A549 (cell line): Measurements from ENCODE around the gene ADGRF4. TPM values are rescaled to one million over a fixed set of nuclear protein-coding genes. Genes with fewer than 3 reads are reported as not detected.

Experiments used
- ATAC-seq, 2 experiments: fragments of 200-7000 bp in 1 of 2; fragments of >200 bp in 1 of 2; cut with Nextera tagmentation in 1 of 2; cut with Tn5 transposase in 1 of 2; 3 replicates each; pipeline versions ENCODE4 v1.8.0 to v1.9.1; 2018 to 2020; ENCODE audit warnings: mild to moderate bottlenecking in 1 of 2, moderate library complexity in 1 of 2
- CTCF ChIA-PET: fragments of 300-600 bp; sonication (Branson Sonifier 250); formaldehyde crosslinking; extraction: SDS; loops from one replicate; lab custom pipeline; 2021; ENCODE audit warnings: antibody characterized with exemption, inconsistent platforms; lab: Yijun Ruan, JAX
- POLR2A ChIA-PET: fragments of 350-600 bp; formaldehyde crosslinking; extraction: SDS; loops from one replicate; lab custom pipeline; 2021; ENCODE audit warnings: antibody characterized with exemption, inconsistent platforms; lab: Yijun Ruan, JAX
- DNase-seq, 2 experiments: peaks; one replicate each; pipeline versions ENCODE4 v3.0.0 to v3.0.0-alpha.2; 2011 to 2016; ENCODE audit warnings: low read depth in 1 of 2, low spot score in 1 of 2
- FAIRE-seq: peaks from 2 replicates; lab custom pipeline; 2011; peaks lifted over from hg19 to GRCh38; lab: Jason Lieb, UNC
- H3K27ac ChIP-seq, 2 experiments: fragments of >200 bp; sonication (Bioruptor Twin); formaldehyde crosslinking; 3 replicates each; pipeline ENCODE4 v1.5.1; 2016 to 2017
- H3K4me1 ChIP-seq: fragments of >200 bp; sonication (Bioruptor Twin); formaldehyde crosslinking; 3 replicates; pipeline ENCODE4 v1.6.1; 2016
- H3K4me2 ChIP-seq: fragments of >200 bp; sonication (Bioruptor Twin); formaldehyde crosslinking; 3 replicates; pipeline ENCODE4 v1.6.1; 2016
- H3K4me3 ChIP-seq: fragments of >200 bp; sonication (Bioruptor Twin); formaldehyde crosslinking; 3 replicates; pipeline ENCODE4 v1.5.1; 2016
- H3K9me3 ChIP-seq: fragments of >200 bp; sonication (Bioruptor Twin); formaldehyde crosslinking; 3 replicates; pipeline ENCODE4 v1.6.1; 2016
- CBX2 ChIP-seq: fragments of 200-600 bp; sonication (generic); IDR thresholded peaks from 2 replicates; pipeline ENCODE4 v1.6.1; 2016; ENCODE audit warnings: low read depth, mild to moderate bottlenecking, borderline replicate concordance
- CBX8 ChIP-seq: fragments of 200-600 bp; sonication (generic); IDR thresholded peaks from 2 replicates; pipeline ENCODE4 v1.6.1; 2016
- EP300 ChIP-seq, 2 experiments: fragments of >200 bp; sonication (Bioruptor Twin); formaldehyde crosslinking; IDR thresholded peaks; 2 replicates in 1 of 2; 3 replicates in 1 of 2; pipeline ENCODE4 v1.6.1; 2016 to 2017
- FOXS1 ChIP-seq: fragments of 250-450 bp; sonication (Bioruptor Pico); IDR thresholded peaks from 2 replicates; pipeline ENCODE4 v1.5.0; 2020; ENCODE audit warnings: mild to moderate bottlenecking, moderate library complexity
- GATA3 ChIP-seq: IDR thresholded peaks from 2 replicates; pipeline ENCODE4 v1.6.1; 2012; ENCODE audit warnings: borderline replicate concordance
- HOXA7 ChIP-seq: fragments of 250-450 bp; sonication (Bioruptor Pico); IDR thresholded peaks from 2 replicates; pipeline ENCODE4 v1.5.0; 2020; ENCODE audit warnings: mild to moderate bottlenecking, moderate library complexity
- MAFK ChIP-seq: fragments of 450-650 bp; IDR thresholded peaks from 2 replicates; pipeline ENCODE4 v1.6.1; 2014; ENCODE audit not compliant: partially characterized antibody
- MYC ChIP-seq: IDR thresholded peaks from 2 replicates; pipeline ENCODE4 v1.6.1; 2012; ENCODE audit warnings: mild to moderate bottlenecking, inconsistent platforms, low read length, improper control_type of control experiment, borderline replicate concordance
- NFE2L2 ChIP-seq: fragments of 150-350 bp; conservative IDR thresholded peaks from 2 replicates; pipeline ENCODE4 v1.6.1; 2014; ENCODE audit warnings: low read length
- NPAS2 ChIP-seq: fragments of 250-450 bp; sonication (Bioruptor Pico); IDR thresholded peaks from 2 replicates; pipeline ENCODE4 v1.8.0; 2022; ENCODE audit warnings: mild to moderate bottlenecking, moderate library complexity, borderline replicate concordance
- PHF8 ChIP-seq: fragments of 200-600 bp; sonication (generic); IDR thresholded peaks from 2 replicates; pipeline ENCODE4 v1.6.1; 2016; ENCODE audit warnings: low read depth, mild to moderate bottlenecking, antibody characterized with exemption, moderate library complexity, borderline replicate concordance
- RARB ChIP-seq: fragments of 250-450 bp; sonication (Bioruptor Pico); IDR thresholded peaks from 2 replicates; pipeline ENCODE4 v1.8.0; 2021; ENCODE audit warnings: mild to moderate bottlenecking, moderate library complexity
- RFX5 ChIP-seq: fragments of 450-650 bp; IDR thresholded peaks from 2 replicates; pipeline ENCODE4 v1.7.1; 2014; ENCODE audit warnings: antibody characterized with exemption, mild to moderate bottlenecking, moderate library complexity
- RNF2 ChIP-seq: fragments of 200-600 bp; sonication (generic); IDR thresholded peaks from 2 replicates; pipeline ENCODE4 v1.6.1; 2016; ENCODE audit warnings: low read depth, mild to moderate bottlenecking, antibody characterized with exemption, moderate library complexity, borderline replicate concordance
- TFCP2L1 ChIP-seq: fragments of 250-450 bp; sonication (Bioruptor Pico); IDR thresholded peaks from 2 replicates; pipeline ENCODE4 v1.5.0; 2021; ENCODE audit warnings: mild to moderate bottlenecking
- ZFP36 ChIP-seq: fragments of 450-650 bp; IDR thresholded peaks from 2 replicates; pipeline ENCODE4 v1.6.1; 2014; ENCODE audit warnings: borderline replicate concordance; ENCODE audit not compliant: partially characterized antibody
- WGBS: methylation state at CpG from one replicate; pipeline ENCODE4 v1.1.6; 2017; ENCODE audit errors: missing lambda C conversion rate; 5-methylcytosine and 5-hydroxymethylcytosine counted together
- polyA plus RNA-seq, 4 experiments: library from polyadenylated mRNA; depleted of rRNA in 3 of 4; stranded (reverse); fragments of >200 nt; fragmentation: RNase III in 1 of 4; extraction: RNeasy Plus Mini Kit Qiagen cat#74134 plus additional on column Dnase treatment in 1 of 4; gene quantifications; 2 replicates in 3 of 4; 3 replicates in 1 of 4; pipeline ENCODE4 v1.2.3, GENCODE V29; 2011 to 2017
- TF ChIP-seq, protein P1 (sequence below): fragments of >200 bp; sonication (Bioruptor Twin); formaldehyde crosslinking; IDR thresholded peaks from 3 replicates; pipeline ENCODE4 v1.5.1; 2016
- TF ChIP-seq, protein P2 (sequence below): fragments of 200-600 bp; sonication (generic); IDR thresholded peaks from 2 replicates; pipeline ENCODE4 v1.6.1; 2016; ENCODE audit warnings: antibody characterized with exemption, mild to moderate bottlenecking, moderate library complexity
- TF ChIP-seq, protein P3 (sequence below): fragments of 250-450 bp; sonication (Bioruptor Pico); IDR thresholded peaks from 2 replicates; pipeline ENCODE4 v1.5.0; 2021; ENCODE audit warnings: mild to moderate bottlenecking, moderate library complexity, borderline replicate concordance

ADGRF4 gene
- polyA plus RNA-seq, 2 of the 4 experiments (the other 2 are of a cell fraction): 5.8 to 9.2 TPM

DNA sequence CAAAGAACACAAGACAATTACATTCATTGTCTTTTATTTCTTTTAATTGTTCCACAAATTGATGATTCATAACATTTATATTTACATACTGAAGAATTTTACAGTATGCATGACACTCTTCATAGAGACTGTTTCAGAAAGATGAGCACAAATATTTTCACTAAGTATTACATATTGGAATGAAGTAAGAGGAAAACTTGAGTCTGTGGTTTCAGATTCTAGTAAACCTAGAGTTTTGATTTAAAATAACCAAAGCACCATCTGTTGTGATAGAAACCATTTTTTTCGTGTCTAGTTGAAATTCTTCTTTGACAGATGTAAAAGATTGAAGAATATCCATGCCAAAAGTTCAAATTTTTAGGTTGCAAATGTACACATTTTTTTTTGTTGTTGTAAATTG lies 51.4 kb downstream of the ADGRF4 start:
- DNase-seq: no peak
- Histone ChIP-seq H3K4me3 (no peak overlapping the region), H3K4me1 (no peaks in the 10 kb centered on the region), H3K27ac (no peak overlapping the region), H3K4me2 (no peak overlapping the region), H3K9me3 (no peaks in the 10 kb centered on the region)
- 10% methylated on average over 1 of the region's 1 CpG for WGBS
- ATAC-seq: no peak
- POLR2A ChIA-PET: no interaction called here
- no peak for FAIRE-seq
- CTCF ChIA-PET: interaction anchor here (1.7 to 1.9 kb wide), 2 partner anchors 31 to 336 kb away, joined by 3 to 8 read pairs; no protein-coding TSS in a partner anchor
- TF ChIP-seq TFCP2L1 (CRISPR knock-in tag): no peak
- no peak for TF ChIP-seq GATA3

DNA sequence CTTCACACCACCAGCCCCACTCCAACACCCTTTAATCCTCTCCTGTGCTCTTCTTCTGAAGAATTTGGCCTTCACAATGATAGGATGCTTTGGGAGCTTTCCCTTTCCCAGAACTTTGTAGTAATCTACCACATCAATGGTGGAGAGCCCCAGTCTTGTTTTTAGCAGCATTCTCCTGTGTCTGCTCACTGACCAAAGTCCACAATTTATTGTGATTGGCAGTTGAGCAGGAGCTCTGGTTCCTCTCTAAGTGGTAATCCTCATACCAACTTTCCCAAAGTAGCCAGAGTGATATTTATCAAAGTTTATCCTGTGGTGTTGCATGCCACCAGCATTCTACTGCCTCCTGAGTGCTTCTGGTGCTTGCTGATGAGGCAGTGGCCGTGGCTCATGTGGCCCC lies 54.4 kb downstream of the ADGRF4 start:
- FAIRE-seq: no peak
- H3K4me1 ChIP-seq: no peaks in the 10 kb centered on the region

More for the DNA sequence above, 54.4 kb downstream of the ADGRF4 start:
- CTCF ChIA-PET: interaction anchor here (1.0 to 1.6 kb wide), 4 partner anchors 8 to 122 kb away, joined by 3 to 4 read pairs (median 3); no protein-coding TSS in a partner anchor
- TF ChIP-seq RNF2: no peak
- no peak for TF ChIP-seq GATA3
- TF ChIP-seq PHF8: no peak
- no peak for TF ChIP-seq CBX8
- TF ChIP-seq, protein P1, sequence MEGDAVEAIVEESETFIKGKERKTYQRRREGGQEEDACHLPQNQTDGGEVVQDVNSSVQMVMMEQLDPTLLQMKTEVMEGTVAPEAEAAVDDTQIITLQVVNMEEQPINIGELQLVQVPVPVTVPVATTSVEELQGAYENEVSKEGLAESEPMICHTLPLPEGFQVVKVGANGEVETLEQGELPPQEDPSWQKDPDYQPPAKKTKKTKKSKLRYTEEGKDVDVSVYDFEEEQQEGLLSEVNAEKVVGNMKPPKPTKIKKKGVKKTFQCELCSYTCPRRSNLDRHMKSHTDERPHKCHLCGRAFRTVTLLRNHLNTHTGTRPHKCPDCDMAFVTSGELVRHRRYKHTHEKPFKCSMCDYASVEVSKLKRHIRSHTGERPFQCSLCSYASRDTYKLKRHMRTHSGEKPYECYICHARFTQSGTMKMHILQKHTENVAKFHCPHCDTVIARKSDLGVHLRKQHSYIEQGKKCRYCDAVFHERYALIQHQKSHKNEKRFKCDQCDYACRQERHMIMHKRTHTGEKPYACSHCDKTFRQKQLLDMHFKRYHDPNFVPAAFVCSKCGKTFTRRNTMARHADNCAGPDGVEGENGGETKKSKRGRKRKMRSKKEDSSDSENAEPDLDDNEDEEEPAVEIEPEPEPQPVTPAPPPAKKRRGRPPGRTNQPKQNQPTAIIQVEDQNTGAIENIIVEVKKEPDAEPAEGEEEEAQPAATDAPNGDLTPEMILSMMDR: no peak
- TF ChIP-seq, protein P2, sequence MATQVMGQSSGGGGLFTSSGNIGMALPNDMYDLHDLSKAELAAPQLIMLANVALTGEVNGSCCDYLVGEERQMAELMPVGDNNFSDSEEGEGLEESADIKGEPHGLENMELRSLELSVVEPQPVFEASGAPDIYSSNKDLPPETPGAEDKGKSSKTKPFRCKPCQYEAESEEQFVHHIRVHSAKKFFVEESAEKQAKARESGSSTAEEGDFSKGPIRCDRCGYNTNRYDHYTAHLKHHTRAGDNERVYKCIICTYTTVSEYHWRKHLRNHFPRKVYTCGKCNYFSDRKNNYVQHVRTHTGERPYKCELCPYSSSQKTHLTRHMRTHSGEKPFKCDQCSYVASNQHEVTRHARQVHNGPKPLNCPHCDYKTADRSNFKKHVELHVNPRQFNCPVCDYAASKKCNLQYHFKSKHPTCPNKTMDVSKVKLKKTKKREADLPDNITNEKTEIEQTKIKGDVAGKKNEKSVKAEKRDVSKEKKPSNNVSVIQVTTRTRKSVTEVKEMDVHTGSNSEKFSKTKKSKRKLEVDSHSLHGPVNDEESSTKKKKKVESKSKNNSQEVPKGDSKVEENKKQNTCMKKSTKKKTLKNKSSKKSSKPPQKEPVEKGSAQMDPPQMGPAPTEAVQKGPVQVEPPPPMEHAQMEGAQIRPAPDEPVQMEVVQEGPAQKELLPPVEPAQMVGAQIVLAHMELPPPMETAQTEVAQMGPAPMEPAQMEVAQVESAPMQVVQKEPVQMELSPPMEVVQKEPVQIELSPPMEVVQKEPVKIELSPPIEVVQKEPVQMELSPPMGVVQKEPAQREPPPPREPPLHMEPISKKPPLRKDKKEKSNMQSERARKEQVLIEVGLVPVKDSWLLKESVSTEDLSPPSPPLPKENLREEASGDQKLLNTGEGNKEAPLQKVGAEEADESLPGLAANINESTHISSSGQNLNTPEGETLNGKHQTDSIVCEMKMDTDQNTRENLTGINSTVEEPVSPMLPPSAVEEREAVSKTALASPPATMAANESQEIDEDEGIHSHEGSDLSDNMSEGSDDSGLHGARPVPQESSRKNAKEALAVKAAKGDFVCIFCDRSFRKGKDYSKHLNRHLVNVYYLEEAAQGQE: no peak
- no peak for TF ChIP-seq FOXS1 (CRISPR knock-in tag)
- TF ChIP-seq RARB (CRISPR knock-in tag): no peak
- TF ChIP-seq MAFK: no peak
- no peak for TF ChIP-seq ZFP36
- TF ChIP-seq CBX2: no peak
- TF ChIP-seq EP300 (IDR thresholded peaks at IDR 0.05): no peak
- TF ChIP-seq, protein P3, sequence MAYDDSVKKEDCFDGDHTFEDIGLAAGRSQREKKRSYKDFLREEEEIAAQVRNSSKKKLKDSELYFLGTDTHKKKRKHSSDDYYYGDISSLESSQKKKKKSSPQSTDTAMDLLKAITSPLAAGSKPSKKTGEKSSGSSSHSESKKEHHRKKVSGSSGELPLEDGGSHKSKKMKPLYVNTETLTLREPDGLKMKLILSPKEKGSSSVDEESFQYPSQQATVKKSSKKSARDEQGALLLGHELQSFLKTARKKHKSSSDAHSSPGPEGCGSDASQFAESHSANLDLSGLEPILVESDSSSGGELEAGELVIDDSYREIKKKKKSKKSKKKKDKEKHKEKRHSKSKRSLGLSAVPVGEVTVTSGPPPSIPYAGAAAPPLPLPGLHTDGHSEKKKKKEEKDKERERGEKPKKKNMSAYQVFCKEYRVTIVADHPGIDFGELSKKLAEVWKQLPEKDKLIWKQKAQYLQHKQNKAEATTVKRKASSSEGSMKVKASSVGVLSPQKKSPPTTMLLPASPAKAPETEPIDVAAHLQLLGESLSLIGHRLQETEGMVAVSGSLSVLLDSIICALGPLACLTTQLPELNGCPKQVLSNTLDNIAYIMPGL (CRISPR knock-in tag): no peak
- TF ChIP-seq HOXA7 (CRISPR knock-in tag): no peak
- no peak for TF ChIP-seq TFCP2L1 (CRISPR knock-in tag)
- no peak for TF ChIP-seq NFE2L2
- no peak for TF ChIP-seq MYC
- no peak for TF ChIP-seq NPAS2 (CRISPR knock-in tag)
- TF ChIP-seq RFX5: no peak
- ATAC-seq (no peak), DNase-seq (no peak)
- POLR2A ChIA-PET: no interaction called here
- Histone ChIP-seq H3K4me2 (no peak overlapping the region), H3K4me3 (no peak overlapping the region), H3K9me3 (no peaks in the 10 kb centered on the region), H3K27ac (no peak overlapping the region)
- WGBS: 24% methylated on average over 1 of the region's 1 CpG
